Activated CD8-positive, alpha-beta T cell treated with anti-CD3 and anti-CD28 coated beads, Interleukin-2, amount 10 ng/mL, durations not matched to agents 7 days and 5 days (primary cell): Measurements from ENCODE around the gene RPS24. TPM values are rescaled to one million over a fixed set of nuclear protein-coding genes. Genes with fewer than 3 reads are reported as not detected.

ENCODE experiments used
- ATAC-seq: fragments of 150-1000 bp; cut with Tn5 transposase; one replicate; pipeline ENCODE4 v1.10.0; 2021; ENCODE audit warnings: moderate library complexity
- CTCF ChIA-PET: fragments of 350-600 bp; sonication (Branson Sonifier 250); formaldehyde crosslinking; loops from one replicate; lab custom pipeline; 2021; ENCODE audit warnings: antibody characterized with exemption; lab: Charles Lee
- POLR2A ChIA-PET: fragments of 350-600 bp; sonication (Branson Sonifier 250); formaldehyde crosslinking; loops from one replicate; lab custom pipeline; 2021; ENCODE audit warnings: antibody characterized with exemption; lab: Charles Lee
- DNase-seq: peaks from one replicate; pipeline ENCODE4 v3.0.0-alpha.2; 2020
- H3K27ac Mint-ChIP-seq: one replicate; pipeline ENCODE4 v1.8.0; 2021; ENCODE audit warnings: mild to moderate bottlenecking, mixed read lengths
- H3K27me3 Mint-ChIP-seq: one replicate; pipeline ENCODE4 v1.8.0; 2021; ENCODE audit warnings: low read depth, mixed read lengths
- H3K36me3 Mint-ChIP-seq: one replicate; pipeline ENCODE4 v1.8.0; 2021; ENCODE audit warnings: low read depth, mixed read lengths
- H3K4me1 Mint-ChIP-seq: one replicate; pipeline ENCODE4 v1.8.0; 2021; ENCODE audit warnings: low read depth, mixed read lengths
- H3K4me3 Mint-ChIP-seq: one replicate; pipeline ENCODE4 v1.8.0; 2021; ENCODE audit warnings: mild to moderate bottlenecking, mixed read lengths
- H3K9me3 Mint-ChIP-seq: one replicate; pipeline ENCODE4 v1.8.0; 2022; ENCODE audit warnings: mixed read lengths; ENCODE audit not compliant: insufficient read depth
- total RNA-seq, 2 experiments: library from RNA; stranded (reverse); gene quantifications; one replicate each; pipeline ENCODE4 v1.2.3, GENCODE V29; 2021

Gene RPS24
- total RNA-seq, 2 experiments from 2014 or later, result 1,446 to 1,455 TPM

GRCh38 chr10:78029269-78030226, 4.1 kb upstream of the RPS24 start, which contains the start of gene POLR3A:
TSS of gene POLR3A (minus strand) at chr10:78029515. CDS start at chr10:78029407, 108 bp downstream.
- Mint-ChIP-seq H3K9me3 (no peaks in the 10 kb centered on the region), H3K27ac (peak within 1 kb of the TSS; percentile 94), H3K36me3 (peaks cover 32% of the 10 kb centered on the region), H3K4me1 (peaks cover 30% of the 10 kb centered on the region), H3K27me3 (no peaks in the 10 kb centered on the region), H3K4me3 (peak within 1 kb of the TSS; percentile 98)
- ATAC-seq (peak; percentile 66), DNase-seq (peak; percentile 94)
- POLR2A ChIA-PET, result interaction anchor here (0.9 kb wide), 1 partner anchor 290 kb away, joined by 3 read pairs; no protein-coding TSS in a partner anchor
- CTCF ChIA-PET, result interaction anchor here (0.8 to 2.1 kb wide), 6 partner anchors 10 to 182 kb away, joined by 3 to 7 read pairs (median 3); no protein-coding TSS in a partner anchor

GRCh38 chr10:78033387-78033636, 351 bp upstream of the RPS24 start:
- no peak for ATAC-seq
- peaks cover 44% of the 10 kb centered on the region for H3K36me3 Mint-ChIP-seq
- no peak for DNase-seq
- H3K9me3 Mint-ChIP-seq, result no peaks in the 10 kb centered on the region
- POLR2A ChIA-PET, result interaction anchor here (1.4 kb wide), 1 partner anchor 9 kb away, joined by 7 read pairs; no protein-coding TSS in a partner anchor
- peak overlapping the region; percentile 89 for H3K27ac Mint-ChIP-seq
- peaks cover 45% of the 10 kb centered on the region for H3K4me1 Mint-ChIP-seq
- no peaks in the 10 kb centered on the region for H3K27me3 Mint-ChIP-seq
- peak overlapping the region; percentile 80 for H3K4me3 Mint-ChIP-seq
- CTCF ChIA-PET, result no interaction called here

GRCh38 chr10:78035025-78035424, 1.4 kb downstream of the RPS24 start:
- peaks cover 46% of the 10 kb centered on the region for H3K4me1 Mint-ChIP-seq

GRCh38 chr10:78035437-78035836, 1.8 kb downstream of the RPS24 start:
- H3K4me1 Mint-ChIP-seq, result peaks cover 45% of the 10 kb centered on the region
- ChIA-PET POLR2A (interaction anchor here (0.5 kb wide), 1 partner anchor 12 kb away, joined by 3 read pairs; no protein-coding TSS in a partner anchor), CTCF (interaction anchor here (1.3 to 1.8 kb wide), 3 partner anchors 11 to 22 kb away, joined by 3 to 10 read pairs (median 3); no protein-coding TSS in a partner anchor)
- peak overlapping the region; percentile 24 for H3K27ac Mint-ChIP-seq
- no peaks in the 10 kb centered on the region for H3K27me3 Mint-ChIP-seq
- no peaks in the 10 kb centered on the region for H3K9me3 Mint-ChIP-seq
- DNase-seq (no peak), ATAC-seq (no peak)
- H3K4me3 Mint-ChIP-seq, result peak overlapping the region; percentile 80
- H3K36me3 Mint-ChIP-seq, result peaks cover 55% of the 10 kb centered on the region

More at GRCh38 chr10:78035025-78035424, 1.4 kb downstream of the RPS24 start:
- Mint-ChIP-seq H3K27me3 (no peaks in the 10 kb centered on the region), H3K27ac (peak overlapping the region; percentile 89), H3K4me3 (peak overlapping the region; percentile 80), H3K36me3 (peaks cover 53% of the 10 kb centered on the region), H3K9me3 (no peaks in the 10 kb centered on the region)
- DNase-seq (no peak), ATAC-seq (no peak)
- POLR2A ChIA-PET, result no interaction called here
- CTCF ChIA-PET, result no interaction called here

GRCh38 chr10:78035933-78036583, 2.4 kb downstream of the RPS24 start:
- Mint-ChIP-seq H3K4me3 (peak overlapping the region; percentile 80), H3K4me1 (peaks cover 51% of the 10 kb centered on the region), H3K27ac (peak overlapping the region; percentile 24), H3K9me3 (no peaks in the 10 kb centered on the region), H3K36me3 (peaks cover 61% of the 10 kb centered on the region), H3K27me3 (no peaks in the 10 kb centered on the region)
- POLR2A ChIA-PET, result interaction anchor here (0.5 kb wide), 1 partner anchor 11 kb away, joined by 3 read pairs; no protein-coding TSS in a partner anchor
- ATAC-seq, result no peak
- DNase-seq, result no peak
- CTCF ChIA-PET, result interaction anchor here (1.2 to 1.8 kb wide), 4 partner anchors 9 to 21 kb away, joined by 3 to 10 read pairs (median 4); no protein-coding TSS in a partner anchor

- no peak for ATAC-seq
- Mint-ChIP-seq H3K36me3 (peaks cover 79% of the 10 kb centered on the region), H3K4me1 (peaks cover 61% of the 10 kb centered on the region), H3K4me3 (no peak overlapping the region), H3K9me3 (no peaks in the 10 kb centered on the region), H3K27me3 (no peaks in the 10 kb centered on the region), H3K27ac (no peak overlapping the region)
- POLR2A ChIA-PET, result no interaction called here
- DNase-seq, result no peak
- CTCF ChIA-PET, result interaction anchor here (0.8 kb wide), 1 partner anchor 10 kb away, joined by 3 read pairs; no protein-coding TSS in a partner anchor
Measured at GRCh38 chr10:78038105-78038504, 4.4 kb downstream of the RPS24 start.

- Mint-ChIP-seq H3K4me3 (no peak overlapping the region), H3K4me1 (peaks cover 62% of the 10 kb centered on the region), H3K27me3 (no peaks in the 10 kb centered on the region), H3K36me3 (peaks cover 85% of the 10 kb centered on the region), H3K27ac (peak overlapping the region; percentile 16), H3K9me3 (no peaks in the 10 kb centered on the region)
- ChIA-PET POLR2A (no interaction called here), CTCF (interaction anchor here (1.1 kb wide), 1 partner anchor 9 kb away, joined by 3 read pairs; no protein-coding TSS in a partner anchor)
- ATAC-seq (no peak), DNase-seq (no peak)
Measured at GRCh38 chr10:78038791-78039547, 5.3 kb downstream of the RPS24 start.

GRCh38 chr10:78039743-78040142, 6.1 kb downstream of the RPS24 start:
- Mint-ChIP-seq H3K27me3 (no peaks in the 10 kb centered on the region), H3K4me3 (no peak overlapping the region), H3K36me3 (peaks cover 78% of the 10 kb centered on the region), H3K27ac (no peak overlapping the region), H3K9me3 (no peaks in the 10 kb centered on the region), H3K4me1 (peaks cover 68% of the 10 kb centered on the region)
- CTCF ChIA-PET, result interaction anchor here (1.1 kb wide), 1 partner anchor 8 kb away, joined by 3 read pairs; no protein-coding TSS in a partner anchor
- no peak for DNase-seq
- POLR2A ChIA-PET, result no interaction called here
- no peak for ATAC-seq

- POLR2A ChIA-PET, result interaction anchor here (0.6 kb wide), 1 partner anchor 25 kb away, joined by 4 read pairs; no protein-coding TSS in a partner anchor
- CTCF ChIA-PET, result interaction anchor here (1.0 kb wide), 1 partner anchor 12 kb away, joined by 7 read pairs; the partner anchor contains the start of gene POLR3A
- Mint-ChIP-seq H3K4me3 (no peak overlapping the region), H3K27me3 (no peaks in the 10 kb centered on the region), H3K9me3 (no peaks in the 10 kb centered on the region), H3K27ac (peak overlapping the region; percentile 67), H3K36me3 (peaks cover 62% of the 10 kb centered on the region), H3K4me1 (peaks cover 60% of the 10 kb centered on the region)
- ATAC-seq (no peak), DNase-seq (no peak)
Measured at GRCh38 chr10:78041170-78042057, 7.8 kb downstream of the RPS24 start.

GRCh38 chr10:78042058-78042751, 8.5 kb downstream of the RPS24 start:
- no peaks in the 10 kb centered on the region for H3K27me3 Mint-ChIP-seq
- no peak overlapping the region for H3K4me3 Mint-ChIP-seq
- POLR2A ChIA-PET, result interaction anchor here (1.5 kb wide), 1 partner anchor 8 kb away, joined by 7 read pairs; the partner anchor contains the start of gene RPS24
- CTCF ChIA-PET, result interaction anchor here (0.7 kb wide), 1 partner anchor 615 kb away, joined by 3 read pairs; no protein-coding TSS in a partner anchor
- peaks cover 54% of the 10 kb centered on the region for H3K36me3 Mint-ChIP-seq
- peaks cover 58% of the 10 kb centered on the region for H3K4me1 Mint-ChIP-seq
- H3K9me3 Mint-ChIP-seq, result no peaks in the 10 kb centered on the region
- ATAC-seq (no peak), DNase-seq (no peak)
- H3K27ac Mint-ChIP-seq, result peak overlapping the region; percentile 67
